ENCODE results near the gene EXOC6B. TPM values are rescaled to one million over a fixed set of nuclear protein-coding genes. Genes with fewer than 3 reads are reported as not detected.

The EXOC6B gene
- total RNA-seq, 1 experiment from 2014 or later, result 40.1 TPM

GRCh38 chr2:72274380-72274797 is 551.4 kb downstream of the EXOC6B start:
- Histone ChIP-seq H3K14ac (ENCODE audit: insufficient read depth, low read length) (no peak overlapping the region), H2BK5ac (ENCODE audit: insufficient read length, low read length) (no peak overlapping the region), H4K91ac (ENCODE audit: insufficient read length, low read depth, low read length) (no peak overlapping the region), H2AK5ac (ENCODE audit: insufficient read length, low read length) (no peak overlapping the region), H3K9ac (ENCODE audit: extremely low read depth, insufficient read length, low read length) (no peak overlapping the region), H2AFZ (ENCODE audit: low read length) (no peak overlapping the region), H4K8ac (replicated peaks; ENCODE audit: insufficient read length, low read depth, low read length) (no peak overlapping the region), H3K79me2 (ENCODE audit: insufficient read depth, low read length) (no peaks in the 10 kb centered on the region), H2BK15ac (ENCODE audit: low read depth, low read length) (no peak overlapping the region), H3T11ph (ENCODE audit: low read length) (no peak overlapping the region), H3K23ac (ENCODE audit: insufficient read length, low read depth, low read length) (no peak overlapping the region), H3K4me2 (ENCODE audit: insufficient read depth, insufficient read length, low read length) (no peak overlapping the region), H2BK12ac (ENCODE audit: insufficient read length, low read depth, low read length) (no peak overlapping the region), H3K79me1 (ENCODE audit: insufficient read depth, low read depth, low read length, poor library complexity, severe bottlenecking) (no peaks in the 10 kb centered on the region), H4K5ac (ENCODE audit: insufficient read length, low read depth, low read length) (no peak overlapping the region), H3K4ac (ENCODE audit: low read depth, low read length) (no peak overlapping the region), H2BK120ac (ENCODE audit: low read depth, low read length, poor library complexity, severe bottlenecking) (no peak overlapping the region), H3K27me3 (ENCODE audit: insufficient read depth, low read length) (no peaks in the 10 kb centered on the region), H4K20me1 (ENCODE audit: control insufficient read depth, insufficient read depth, insufficient read length) (no peaks in the 10 kb centered on the region), H3K56ac (ENCODE audit: insufficient read length, low read depth, low read length) (no peak overlapping the region), H3K9me3 (ENCODE audit: control insufficient read depth, low read depth, low read length) (no peaks in the 10 kb centered on the region), H3K4me1 (ENCODE audit: insufficient read depth, low read length) (no peaks in the 10 kb centered on the region), H2BK20ac (ENCODE audit: low read depth, low read length, poor library complexity, severe bottlenecking) (no peak overlapping the region), H3K18ac (ENCODE audit: insufficient read length, low read depth, low read length) (no peak overlapping the region), H3K27ac (ENCODE audit: insufficient read length, low read depth, low read length) (no peak overlapping the region), H3K23me2 (ENCODE audit: insufficient read length, low read depth, low read length, poor library complexity, severe bottlenecking) (no peaks in the 10 kb centered on the region)
- H3K27me3 Mint-ChIP-seq (ENCODE audit: low read depth), result no peaks in the 10 kb centered on the region
- no peak overlapping the region for H3K27ac Mint-ChIP-seq
- TF ChIP-seq, protein P1, sequence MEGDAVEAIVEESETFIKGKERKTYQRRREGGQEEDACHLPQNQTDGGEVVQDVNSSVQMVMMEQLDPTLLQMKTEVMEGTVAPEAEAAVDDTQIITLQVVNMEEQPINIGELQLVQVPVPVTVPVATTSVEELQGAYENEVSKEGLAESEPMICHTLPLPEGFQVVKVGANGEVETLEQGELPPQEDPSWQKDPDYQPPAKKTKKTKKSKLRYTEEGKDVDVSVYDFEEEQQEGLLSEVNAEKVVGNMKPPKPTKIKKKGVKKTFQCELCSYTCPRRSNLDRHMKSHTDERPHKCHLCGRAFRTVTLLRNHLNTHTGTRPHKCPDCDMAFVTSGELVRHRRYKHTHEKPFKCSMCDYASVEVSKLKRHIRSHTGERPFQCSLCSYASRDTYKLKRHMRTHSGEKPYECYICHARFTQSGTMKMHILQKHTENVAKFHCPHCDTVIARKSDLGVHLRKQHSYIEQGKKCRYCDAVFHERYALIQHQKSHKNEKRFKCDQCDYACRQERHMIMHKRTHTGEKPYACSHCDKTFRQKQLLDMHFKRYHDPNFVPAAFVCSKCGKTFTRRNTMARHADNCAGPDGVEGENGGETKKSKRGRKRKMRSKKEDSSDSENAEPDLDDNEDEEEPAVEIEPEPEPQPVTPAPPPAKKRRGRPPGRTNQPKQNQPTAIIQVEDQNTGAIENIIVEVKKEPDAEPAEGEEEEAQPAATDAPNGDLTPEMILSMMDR (conservative IDR thresholded peaks at IDR 0.05), result no peak
- no CpG with 5 or more reads among the region's 4 CpGs for WGBS (ENCODE audit: extremely low coverage, insufficient read length, low lambda C conversion rate)
- H3K9me3 Mint-ChIP-seq, result no peaks in the 10 kb centered on the region
- H3K36me3 Mint-ChIP-seq (ENCODE audit: insufficient read depth in 1 of 3, low read depth in 3 of 3), result no peaks in the 10 kb centered on the region
- DNase-seq, result no peak
- no peak overlapping the region for H3K4me3 Mint-ChIP-seq
- peaks cover 7 to 9% of the 10 kb centered on the region in 2 experiments for H3K4me1 Mint-ChIP-seq
